ENCODE results near the gene NAGS. TPM values are rescaled to one million over a fixed set of nuclear protein-coding genes. Genes with fewer than 3 reads are reported as not detected.
A peak's percentile ranks its signal among the peaks of the same experiment; 100 is the strongest.

NAGS gene
- total RNA-seq, 4 donors from 2014 or later, result 0.73 to 1.9 (median 0.99) TPM

DNA sequence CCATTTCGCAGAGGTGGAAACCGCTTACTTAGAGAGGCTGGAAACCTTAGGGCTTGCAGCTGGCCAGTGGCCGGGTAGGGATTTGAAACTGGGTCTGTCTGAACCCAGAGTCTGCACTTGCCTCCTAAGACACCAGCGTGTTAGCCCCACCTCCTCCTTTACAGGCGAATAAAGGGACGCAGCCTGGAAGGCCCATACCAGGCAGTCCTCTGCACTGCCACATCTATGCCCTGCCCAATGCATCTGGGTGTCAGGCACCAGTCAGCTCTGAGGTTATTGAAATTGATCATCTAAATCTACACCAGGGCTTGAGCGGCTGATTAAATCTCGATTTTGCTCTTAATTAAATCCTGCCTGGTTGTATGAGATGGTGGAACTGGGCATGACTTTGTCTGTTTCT lies 19.9 kb upstream of the NAGS start:
- H3K4me1 ChIP-seq, result peaks cover 10% of the 10 kb centered on the region
- no peak for DNase-seq (ENCODE audit: low spot score in 2 of 2)
- peaks cover 53% of the 10 kb centered on the region for H3K27me3 ChIP-seq
- TF ChIP-seq POLR2A (IDR thresholded peaks at IDR 0.05) (no peak), CTCF (IDR thresholded peaks at IDR 0.05) (no peak), EP300 (IDR thresholded peaks at IDR 0.05) (no peak), POLR2AphosphoS5 (IDR thresholded peaks at IDR 0.05) (no peak)
- no peaks in the 10 kb centered on the region for H3K36me3 ChIP-seq
- WGBS, result 76% methylated on average over 8 of the region's 8 CpGs
- peak overlapping the region; percentile 45 for H3K4me3 ChIP-seq
- H3K27ac ChIP-seq, result no peak overlapping the region
- no peaks in the 10 kb centered on the region for H3K9me3 ChIP-seq

GRCh38 chr17:43986225-43986981 lies 18.0 kb upstream of the NAGS start:
- Histone ChIP-seq H3K4me3 (no peak overlapping the region), H3K27me3 (peaks cover 47% of the 10 kb centered on the region), H3K9me3 (no peaks in the 10 kb centered on the region), H3K27ac (no peak overlapping the region), H3K4me1 (peaks cover 10% of the 10 kb centered on the region), H3K36me3 (no peaks in the 10 kb centered on the region)
- 80% methylated on average over 7 of the region's 7 CpGs for WGBS
- no peak for TF ChIP-seq POLR2A (IDR thresholded peaks at IDR 0.05)
- no peak for TF ChIP-seq CTCF (IDR thresholded peaks at IDR 0.05)
- no peak for TF ChIP-seq EP300 (IDR thresholded peaks at IDR 0.05)
- TF ChIP-seq POLR2AphosphoS5 (IDR thresholded peaks at IDR 0.05), result no peak
- DNase-seq (ENCODE audit: low spot score in 2 of 2), result no peak

DNA sequence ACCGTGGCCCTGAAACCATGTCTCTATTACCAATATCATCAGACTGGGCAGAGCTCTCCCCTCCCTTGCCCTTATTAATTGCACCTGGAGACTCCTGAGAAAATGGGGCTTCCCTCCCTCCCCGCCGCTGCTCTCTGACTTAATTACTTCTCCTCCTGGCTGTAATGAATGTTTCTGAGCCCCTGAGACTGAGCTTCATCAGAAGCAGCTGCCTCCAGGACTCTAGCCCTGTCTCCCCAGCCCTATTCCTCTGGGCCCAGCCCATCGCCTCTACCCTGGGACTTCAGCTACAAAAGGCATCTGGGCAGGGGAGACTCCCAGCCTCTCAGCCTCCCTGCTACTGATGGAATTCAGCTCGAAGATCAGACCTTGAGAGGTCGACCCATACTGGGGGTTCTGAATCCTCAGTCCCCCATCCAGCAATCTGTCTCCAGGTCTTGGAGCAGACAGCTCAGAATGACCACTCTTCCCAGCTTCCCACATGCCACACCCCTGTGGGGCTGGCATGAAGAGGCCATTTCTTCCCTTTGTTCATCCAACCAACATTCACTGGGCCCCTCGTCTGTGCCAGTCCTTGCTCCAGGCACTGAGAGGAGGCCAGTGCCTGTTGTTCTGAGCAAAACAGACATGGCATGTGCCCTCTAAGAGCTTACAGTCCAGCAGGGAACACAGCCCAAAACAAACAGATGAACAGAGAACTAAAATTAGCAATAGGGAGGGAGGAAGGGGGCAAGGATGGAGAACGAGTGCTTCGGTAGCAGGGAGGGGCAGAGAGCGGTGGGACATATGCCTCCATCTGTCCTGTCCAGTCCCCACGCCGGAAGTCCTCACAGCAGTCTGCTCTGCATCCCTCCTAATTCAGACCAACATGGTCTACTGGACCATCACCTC lies 17.0 kb upstream of the NAGS start:
- Histone ChIP-seq H3K27ac (no peak overlapping the region), H3K9me3 (no peaks in the 10 kb centered on the region), H3K27me3 (peaks cover 41% of the 10 kb centered on the region), H3K4me1 (peaks cover 10% of the 10 kb centered on the region), H3K36me3 (no peaks in the 10 kb centered on the region), H3K4me3 (no peak overlapping the region)
- DNase-seq (ENCODE audit: low spot score in 2 of 2), result no peak
- TF ChIP-seq CTCF (IDR thresholded peaks at IDR 0.05), result no peak
- no peak for TF ChIP-seq POLR2A (IDR thresholded peaks at IDR 0.05)
- TF ChIP-seq EP300 (IDR thresholded peaks at IDR 0.05), result no peak
- no peak for TF ChIP-seq POLR2AphosphoS5 (IDR thresholded peaks at IDR 0.05)
- 66% methylated on average over 12 of the region's 12 CpGs for WGBS

- TF ChIP-seq POLR2AphosphoS5 (IDR thresholded peaks at IDR 0.05), result no peak
- no peak for TF ChIP-seq POLR2A (IDR thresholded peaks at IDR 0.05)
- no peak for TF ChIP-seq EP300 (IDR thresholded peaks at IDR 0.05)
- no peak for TF ChIP-seq CTCF (IDR thresholded peaks at IDR 0.05)
- H3K27ac ChIP-seq, result no peak overlapping the region
- no peak overlapping the region for H3K4me3 ChIP-seq
- H3K9me3 ChIP-seq, result no peaks in the 10 kb centered on the region
- H3K36me3 ChIP-seq, result no peaks in the 10 kb centered on the region
- WGBS, result 88% methylated on average over 9 of the region's 9 CpGs
- DNase-seq (ENCODE audit: low spot score in 2 of 2), result no peak
- peaks cover 31% of the 10 kb centered on the region for H3K27me3 ChIP-seq
- peaks cover 9% of the 10 kb centered on the region for H3K4me1 ChIP-seq
Measured at GRCh38 chr17:43988301-43988700, 16.1 kb upstream of the NAGS start.

GRCh38 chr17:43992641-43993040 lies 11.8 kb upstream of the NAGS start:
- Histone ChIP-seq H3K27me3 (peaks cover 19% of the 10 kb centered on the region), H3K36me3 (no peaks in the 10 kb centered on the region), H3K4me3 (no peak overlapping the region), H3K4me1 (peaks cover 10% of the 10 kb centered on the region), H3K27ac (no peak overlapping the region), H3K9me3 (no peaks in the 10 kb centered on the region)
- no peak for DNase-seq (ENCODE audit: low spot score in 2 of 2)
- TF ChIP-seq EP300 (IDR thresholded peaks at IDR 0.05) (no peak), CTCF (IDR thresholded peaks at IDR 0.05) (no peak), POLR2AphosphoS5 (IDR thresholded peaks at IDR 0.05) (no peak), POLR2A (IDR thresholded peaks at IDR 0.05) (no peak)
- WGBS, result 85% methylated on average over 14 of the region's 14 CpGs
